Colon (tissue), 2 donors: Measurements from ENCODE around the gene MPC1.
"Not testable (repeated sequence)": the region's sequence is repeated elsewhere in the genome, so short reads cannot be mapped to it uniquely, and the experiment has no call there.

Experiments
- FAIRE-seq: peaks from 2 replicates; lab custom pipeline; 2012; peaks lifted over from hg19 to GRCh38; lab: Jason Lieb, UNC
- donor health status: control.
- donor health status: control.

Gene MPC1

GRCh38 chr6:166379800-166380199 lies 2.9 kb downstream of the MPC1 start:
- no peak for FAIRE-seq

- FAIRE-seq, result no peak
Measured at GRCh38 chr6:166379103-166379586, 3.6 kb downstream of the MPC1 start.

GRCh38 chr6:166377721-166378120 lies 5.0 kb downstream of the MPC1 start:
- FAIRE-seq, result no peak

GRCh38 chr6:166375013-166375412 lies 7.7 kb downstream of the MPC1 start:
- no peak for FAIRE-seq

GRCh38 chr6:166370489-166370888 lies 12.3 kb downstream of the MPC1 start:
- FAIRE-seq, result no peak

GRCh38 chr6:166369782-166370181 lies 13.0 kb downstream of the MPC1 start:
- no peak for FAIRE-seq

GRCh38 chr6:166366921-166367320 lies 15.8 kb downstream of the MPC1 start:
- no peak for FAIRE-seq

- FAIRE-seq, result no peak
Measured at GRCh38 chr6:166365806-166366205, 16.9 kb downstream of the MPC1 start.

- no peak for FAIRE-seq
Measured at GRCh38 chr6:166365221-166365620, 17.5 kb downstream of the MPC1 start.

GRCh38 chr6:166364456-166364855 lies 18.3 kb downstream of the MPC1 start:
- FAIRE-seq, result no peak

GRCh38 chr6:166362427-166362826 lies 20.3 kb downstream of the MPC1 start:
- not testable (repeated sequence) for FAIRE-seq

GRCh38 chr6:166361077-166361429 lies 21.7 kb downstream of the MPC1 start:
- FAIRE-seq, result no peak

- FAIRE-seq, result no peak
Measured at GRCh38 chr6:166360243-166361076, 22.3 kb downstream of the MPC1 start.

- no peak for FAIRE-seq
Measured at GRCh38 chr6:166355552-166355951, 27.2 kb downstream of the MPC1 start.

GRCh38 chr6:166354965-166355364 lies 27.8 kb downstream of the MPC1 start:
- no peak for FAIRE-seq

- no peak for FAIRE-seq
Measured at GRCh38 chr6:166354143-166354542, 28.6 kb downstream of the MPC1 start.

GRCh38 chr6:166353507-166353906 lies 29.2 kb downstream of the MPC1 start:
- FAIRE-seq, result no peak

- no peak for FAIRE-seq
Measured at GRCh38 chr6:166352923-166353322, 29.8 kb downstream of the MPC1 start.

- no peak for FAIRE-seq
Measured at GRCh38 chr6:166351715-166352285, 30.9 kb downstream of the MPC1 start.

GRCh38 chr6:166348305-166348949 lies 34.3 kb downstream of the MPC1 start:
- no peak for FAIRE-seq

- no peak for FAIRE-seq
Measured at GRCh38 chr6:166346965-166347364, 35.8 kb downstream of the MPC1 start.

GRCh38 chr6:166346449-166346848 lies 36.3 kb downstream of the MPC1 start:
- no peak for FAIRE-seq

GRCh38 chr6:166345672-166346071 lies 37.1 kb downstream of the MPC1 start:
- not testable (repeated sequence) for FAIRE-seq
